Gastrocnemius medialis (tissue), 4 donors: ENCODE results near the gene PAGR1. TPM values are rescaled to one million over a fixed set of nuclear protein-coding genes. Genes with fewer than 3 reads are reported as not detected.

ENCODE experiments used
- ATAC-seq, 2 donors: fragments of 150-250 bp; one replicate each; pipeline ENCODE4 v1.9.1; 2016
- DNase-seq, 2 donors: peaks; one replicate each; pipeline ENCODE4 v3.0.0-alpha.2; 2019
- H3K27ac ChIP-seq, 4 donors: fragments of 200-600 bp; sonication (generic); 1 replicate in 1 of 4; 2 replicates in 3 of 4; pipeline ENCODE4 v1.5.1; 2016 to 2018; ENCODE audit warnings: mild to moderate bottlenecking in 2 of 4, moderate library complexity in 1 of 4
- H3K27me3 ChIP-seq, 3 donors: fragments of 200-600 bp; sonication (generic) in 2 of 3; 1 replicate in 1 of 3; 2 replicates in 2 of 3; pipeline versions ENCODE4 v1.5.1 to v1.6.0; 2016 to 2019; ENCODE audit warnings: mild to moderate bottlenecking in 1 of 3, moderate library complexity in 1 of 3
- H3K36me3 ChIP-seq, 2 donors: fragments of 200-600 bp; sonication (generic) in 1 of 2; one replicate each; pipeline ENCODE4 v1.5.1; 2017 to 2018
- H3K4me1 ChIP-seq, 2 donors: fragments of 200-600 bp; sonication (generic) in 1 of 2; one replicate each; pipeline ENCODE4 v1.5.1; 2016 to 2017; ENCODE audit warnings: mild to moderate bottlenecking in 2 of 2
- H3K4me3 ChIP-seq, 4 donors: fragments of 200-600 bp; sonication (generic) in 3 of 4; 1 replicate in 1 of 4; 2 replicates in 3 of 4; pipeline ENCODE4 v1.5.1; 2016 to 2019; ENCODE audit warnings: mild to moderate bottlenecking in 2 of 4
- H3K9me3 ChIP-seq, 3 donors: fragments of 200-600 bp; sonication (generic) in 2 of 3; 1 replicate in 1 of 3; 2 replicates in 2 of 3; pipeline ENCODE4 v1.5.1; 2016 to 2019
- POLR2A ChIP-seq, 2 donors: fragments of 450-650 bp; IDR thresholded peaks; one replicate each; pipeline ENCODE4 v1.6.1; 2017; ENCODE audit warnings: antibody characterized with exemption in 2 of 2, mild to moderate bottlenecking in 2 of 2, moderate library complexity in 2 of 2
- in situ Hi-C, 4 donors: fragments of 200-750 bp; cut with MboI; loops; one replicate each; pipeline versions ENCODE4 v1.15.0 to v1.8.0; 2017; ENCODE audit warnings: low sequenced_read_pairs in 4 of 4
- intact Hi-C: fragments of 100-400 bp; cut with DNase I; formaldehyde crosslinking; loops from one replicate; pipeline ENCODE4 v1.15.1; 2023; ENCODE audit warnings: low total_unique reads
- total RNA-seq, 4 donors: library from RNA; depleted of rRNA; stranded (reverse); fragments of >200 nt; gene quantifications; one replicate each; pipeline versions ENCODE4 v1.1.0 to v1.2.3, GENCODE V29; 2016
- TF ChIP-seq, protein P1 (sequence below), 5 experiments: fragments of 450-650 bp in 3 of 5; fragments of 200-600 bp in 2 of 5; sonication (generic) in 2 of 5; IDR thresholded peaks in 4 of 5; conservative IDR thresholded peaks in 1 of 5; 1 replicate in 4 of 5; 2 replicates in 1 of 5; pipeline ENCODE4 v1.5.1; 2016 to 2019; ENCODE audit warnings: antibody characterized with exemption in 5 of 5, mild to moderate bottlenecking in 3 of 5, moderate library complexity in 3 of 5

The PAGR1 gene
- 10 to 100 TPM; 15.5 to 29.2 (median 21.7) TPM for total RNA-seq

DNA sequence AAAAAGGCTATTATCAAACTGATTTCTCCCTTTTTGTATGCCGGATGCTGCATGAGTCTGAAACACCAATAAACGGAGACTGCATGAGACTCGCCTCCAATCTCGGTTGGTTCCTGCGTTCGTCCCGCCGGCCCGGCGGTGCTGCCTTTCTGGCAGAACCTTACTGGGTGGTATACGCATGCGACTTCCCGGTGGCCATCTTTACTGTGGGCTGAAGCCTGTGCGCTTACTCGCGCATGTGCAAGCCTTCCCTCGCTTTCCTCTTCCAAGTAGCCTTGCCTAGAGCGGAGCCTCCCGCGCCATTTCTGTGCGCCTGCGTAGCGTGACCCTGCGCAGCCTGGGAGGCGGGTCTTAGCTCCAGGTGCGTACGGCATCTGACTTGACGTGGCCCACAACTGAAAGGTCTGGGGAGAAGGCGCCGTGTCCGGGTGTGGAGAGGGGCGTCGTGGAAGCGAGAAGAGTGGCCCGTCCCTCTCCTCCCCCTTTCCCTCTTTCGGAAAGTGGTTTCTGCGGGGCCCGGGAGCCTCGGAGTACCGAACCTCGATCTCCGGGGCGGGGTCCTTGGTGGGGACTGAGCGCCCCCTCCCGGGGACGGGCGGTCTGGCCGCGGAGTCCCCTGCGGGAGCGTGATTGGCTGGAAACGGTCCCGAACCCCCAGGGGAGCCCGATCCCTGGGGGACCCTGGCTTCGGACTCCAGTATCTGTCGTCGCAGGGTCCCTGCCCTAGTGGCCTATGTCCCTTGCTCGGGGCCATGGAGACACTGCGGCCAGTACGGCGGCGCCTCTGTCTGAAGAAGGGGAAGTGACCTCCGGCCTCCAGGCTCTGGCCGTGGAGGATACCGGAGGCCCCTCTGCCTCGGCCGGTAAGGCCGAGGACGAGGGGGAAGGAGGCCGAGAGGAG, at the start of gene PAGR1:
Gene PAGR1, plus strand, starts transcription at position 360 of the 901 bp plus-strand sequence. Its CDS starts 374 bp downstream, at position 734.
- H3K4me3 ChIP-seq: peak within 1 kb of the TSS; percentile 78 to 96 (median 90)
- intact Hi-C loops (loop anchor here (1.0 to 10.0 kb wide), 6 partner anchors 11 to 709 kb away; partner anchors contain the start of genes CDIPT, HIRIP3, INO80E and KIF22), in situ Hi-C loops (no loop called here)
- peak; percentile 98 to 99 for DNase-seq
- H3K4me1 ChIP-seq: peaks cover 44 to 53% of the 10 kb centered on the region in 2 donors
- H3K9me3 ChIP-seq: no peaks in the 10 kb centered on the region
- H3K27ac ChIP-seq: peak within 1 kb of the TSS; percentile 91 to 99 (median 95)
- no peaks in the 10 kb centered on the region for H3K27me3 ChIP-seq
- TF ChIP-seq, protein P1, sequence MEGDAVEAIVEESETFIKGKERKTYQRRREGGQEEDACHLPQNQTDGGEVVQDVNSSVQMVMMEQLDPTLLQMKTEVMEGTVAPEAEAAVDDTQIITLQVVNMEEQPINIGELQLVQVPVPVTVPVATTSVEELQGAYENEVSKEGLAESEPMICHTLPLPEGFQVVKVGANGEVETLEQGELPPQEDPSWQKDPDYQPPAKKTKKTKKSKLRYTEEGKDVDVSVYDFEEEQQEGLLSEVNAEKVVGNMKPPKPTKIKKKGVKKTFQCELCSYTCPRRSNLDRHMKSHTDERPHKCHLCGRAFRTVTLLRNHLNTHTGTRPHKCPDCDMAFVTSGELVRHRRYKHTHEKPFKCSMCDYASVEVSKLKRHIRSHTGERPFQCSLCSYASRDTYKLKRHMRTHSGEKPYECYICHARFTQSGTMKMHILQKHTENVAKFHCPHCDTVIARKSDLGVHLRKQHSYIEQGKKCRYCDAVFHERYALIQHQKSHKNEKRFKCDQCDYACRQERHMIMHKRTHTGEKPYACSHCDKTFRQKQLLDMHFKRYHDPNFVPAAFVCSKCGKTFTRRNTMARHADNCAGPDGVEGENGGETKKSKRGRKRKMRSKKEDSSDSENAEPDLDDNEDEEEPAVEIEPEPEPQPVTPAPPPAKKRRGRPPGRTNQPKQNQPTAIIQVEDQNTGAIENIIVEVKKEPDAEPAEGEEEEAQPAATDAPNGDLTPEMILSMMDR (IDR thresholded peaks at IDR 0.05 in 4 of 5, conservative IDR thresholded peaks at IDR 0.05 in 1 of 5): peak; percentile 95 to 97 (median 95)
- TF ChIP-seq POLR2A (IDR thresholded peaks at IDR 0.05): peak; percentile 66 to 72
- ATAC-seq: peak; percentile 79 to 83
- peaks cover 0 to 14% of the 10 kb centered on the region in 2 donors for H3K36me3 ChIP-seq

DNA sequence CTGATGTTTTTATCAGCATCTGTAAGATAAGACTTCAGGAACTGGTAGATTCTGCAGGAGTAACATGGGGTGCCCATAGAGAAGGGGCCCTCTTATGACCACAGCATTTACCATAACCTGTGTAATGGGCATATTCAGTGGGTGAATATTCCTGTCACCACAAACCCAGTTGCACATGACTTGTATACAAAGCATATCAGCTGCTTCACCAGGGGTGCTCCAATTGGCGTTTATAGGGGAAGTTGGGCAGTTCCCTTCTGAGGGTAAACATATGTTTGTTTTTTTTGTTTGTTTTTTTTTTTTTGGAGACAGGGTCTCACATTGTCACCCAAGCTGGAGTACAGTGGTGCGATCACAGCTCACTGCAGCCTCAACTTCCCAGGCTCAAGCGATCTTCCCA, 49.4 kb upstream of the PAGR1 start:
- ATAC-seq (no peak), DNase-seq (no peak)
- TF ChIP-seq, protein P1 (IDR thresholded peaks at IDR 0.05 in 4 of 5, conservative IDR thresholded peaks at IDR 0.05 in 1 of 5): no peak
- no peak for TF ChIP-seq POLR2A (IDR thresholded peaks at IDR 0.05)
- Histone ChIP-seq H3K9me3 (no peaks in the 10 kb centered on the region), H3K36me3 (no peaks in the 10 kb centered on the region), H3K4me1 (peaks cover 0 to 3% of the 10 kb centered on the region in 2 donors), H3K4me3 (no peak overlapping the region), H3K27ac (no peak overlapping the region), H3K27me3 (no peaks in the 10 kb centered on the region)
- in situ Hi-C loops (no loop called here), intact Hi-C loops (no loop called here)

DNA sequence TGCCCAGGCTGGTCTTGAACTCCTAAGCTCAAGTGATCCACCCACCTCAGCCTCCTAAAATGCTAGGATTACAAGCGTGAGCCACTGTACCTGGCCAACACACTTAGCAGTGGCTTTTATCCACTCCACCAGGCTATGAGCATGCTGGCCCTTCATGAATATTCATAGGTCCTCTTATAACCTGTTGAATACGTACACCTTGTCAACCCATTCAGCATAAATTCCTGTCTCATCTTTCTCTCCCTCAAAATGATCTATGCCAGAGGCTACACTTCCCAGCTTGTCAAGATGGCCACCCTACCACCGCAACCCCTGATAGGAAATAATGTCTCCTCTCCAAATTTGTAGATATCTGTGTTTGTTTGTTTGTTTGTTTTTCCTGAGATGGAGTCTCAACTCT, 48.9 kb upstream of the PAGR1 start:
- Histone ChIP-seq H3K4me3 (no peak overlapping the region), H3K9me3 (no peaks in the 10 kb centered on the region), H3K4me1 (peaks cover 0 to 3% of the 10 kb centered on the region in 2 donors), H3K36me3 (no peaks in the 10 kb centered on the region), H3K27ac (no peak overlapping the region), H3K27me3 (no peaks in the 10 kb centered on the region)
- ATAC-seq: no peak
- in situ Hi-C loops (no loop called here), intact Hi-C loops (no loop called here)
- DNase-seq: no peak
- TF ChIP-seq POLR2A (IDR thresholded peaks at IDR 0.05): no peak
- TF ChIP-seq, protein P1 (IDR thresholded peaks at IDR 0.05 in 4 of 5, conservative IDR thresholded peaks at IDR 0.05 in 1 of 5): no peak

DNA sequence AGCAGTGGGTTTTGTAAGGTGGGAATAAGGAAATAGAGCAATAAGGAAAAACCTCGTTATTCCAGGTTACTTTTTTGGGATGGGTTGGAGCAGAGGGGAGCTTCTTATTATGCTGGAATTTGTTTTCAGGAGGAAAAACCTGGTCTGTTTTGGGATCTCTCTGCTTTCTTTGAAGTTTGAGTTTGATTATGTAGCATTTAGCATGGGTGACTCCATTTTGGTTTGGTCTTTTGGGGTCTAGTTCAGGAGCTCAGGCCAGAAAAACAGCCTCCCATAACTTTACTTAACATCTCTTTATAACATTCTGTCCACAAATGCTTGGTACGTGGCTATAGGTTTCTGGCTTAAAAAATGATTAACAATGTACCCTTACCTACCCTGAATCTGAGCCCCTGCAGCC, 46.4 kb upstream of the PAGR1 start:
- Histone ChIP-seq H3K4me1 (peaks cover 0 to 3% of the 10 kb centered on the region in 2 donors), H3K36me3 (no peaks in the 10 kb centered on the region), H3K9me3 (no peaks in the 10 kb centered on the region), H3K27ac (no peak overlapping the region), H3K4me3 (no peak overlapping the region), H3K27me3 (no peaks in the 10 kb centered on the region)
- TF ChIP-seq, protein P1 (IDR thresholded peaks at IDR 0.05 in 4 of 5, conservative IDR thresholded peaks at IDR 0.05 in 1 of 5): no peak
- TF ChIP-seq POLR2A (IDR thresholded peaks at IDR 0.05): no peak
- DNase-seq (no peak), ATAC-seq (no peak)
- intact Hi-C loops: no loop called here
- in situ Hi-C loops: no loop called here
